NCI-H1694 treated with DMSO at 0.1 percent for 48 hours (cell line): ENCODE measurements around the gene TMEM167B.
"Not testable (repeated sequence)": the region's sequence is repeated elsewhere in the genome, so short reads cannot be mapped to it uniquely, and the experiment has no call there.

Experiments used
- DNase-seq: peaks from one replicate; lab custom pipeline; 2025; lab: John Stamatoyannopoulos, UW

The TMEM167B gene

GRCh38 chr1:109090196-109091077 lies at the start of gene TMEM167B:
Gene TMEM167B, plus strand, starts transcription at chr1:109090764. Its CDS starts 109 bp downstream, at chr1:109090873.
- DNase-seq: peak; percentile 83

DNA sequence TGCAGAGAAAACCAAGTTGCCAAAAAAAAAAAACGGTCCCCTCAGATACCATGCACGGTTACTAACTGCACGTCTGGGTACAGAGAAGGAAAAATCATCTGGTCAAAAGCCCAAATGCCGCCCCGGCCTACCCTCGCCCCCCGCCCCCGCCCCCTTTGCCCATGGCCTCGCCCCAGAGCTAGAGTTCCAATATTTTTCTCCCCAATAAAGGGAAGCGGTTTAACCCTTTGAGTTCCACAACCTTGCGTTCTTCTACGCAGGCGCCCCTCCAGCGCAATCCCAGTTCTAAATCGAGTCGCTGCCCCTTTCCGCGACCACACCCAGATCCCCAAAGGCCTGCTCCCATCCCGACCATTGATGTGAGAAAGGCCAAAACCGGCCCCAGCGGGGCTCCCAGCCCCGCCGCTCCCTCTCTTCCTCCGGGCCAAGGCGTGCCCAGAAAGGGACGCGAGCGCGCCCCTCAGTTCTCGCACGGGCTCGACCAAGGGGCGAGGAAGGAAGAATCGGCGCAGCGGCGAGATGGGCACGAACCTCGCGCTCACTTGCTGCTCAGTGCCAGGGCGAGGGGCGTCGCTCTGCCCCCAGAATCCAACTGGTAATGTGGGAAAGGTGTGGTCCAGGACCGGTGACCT lies 49.5 kb upstream of the TMEM167B start:
- DNase-seq: peak; percentile 60

DNA sequence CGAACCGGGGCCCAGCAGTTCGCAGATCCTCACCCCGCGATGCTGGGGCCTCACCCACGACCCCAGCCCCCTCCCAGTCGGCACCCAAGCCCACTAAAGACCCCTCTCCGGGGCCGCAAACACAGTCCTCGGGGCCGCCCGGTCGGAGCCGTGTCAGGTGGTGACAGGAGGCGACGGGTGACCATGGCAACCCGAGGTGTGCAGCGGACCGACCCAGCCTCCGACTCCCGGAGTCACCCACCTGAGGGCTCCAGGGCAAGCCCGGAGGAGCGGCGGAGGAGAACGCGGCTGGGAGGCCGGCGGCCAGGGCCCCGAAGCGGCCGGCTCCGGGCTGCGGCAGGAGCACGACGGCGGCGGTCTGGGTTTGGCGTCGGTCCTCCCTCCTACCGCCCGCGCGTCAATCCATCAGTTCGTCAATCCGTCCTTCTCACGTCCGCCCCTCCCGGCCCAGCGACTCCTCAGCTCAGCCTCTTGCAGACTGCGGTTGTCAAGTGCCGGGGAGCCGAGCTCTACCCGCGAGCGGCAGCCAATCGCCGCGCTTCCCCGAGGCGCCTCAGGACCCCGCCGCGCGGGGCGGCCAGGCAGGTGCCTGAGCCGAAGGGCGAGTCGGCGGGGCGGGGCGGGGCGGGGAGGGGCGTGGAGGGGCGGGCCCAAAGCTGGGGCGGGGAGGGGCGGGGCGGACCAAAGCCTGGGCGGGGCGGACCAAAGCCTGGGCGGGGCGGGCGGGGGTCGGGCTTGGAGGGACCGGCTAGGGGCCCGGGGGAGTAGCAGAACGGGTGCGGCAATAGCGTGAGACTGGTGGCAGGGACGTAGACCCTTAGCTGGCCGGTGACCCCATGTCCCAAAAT lies 48.7 kb upstream of the TMEM167B start, which contains the start of gene WDR47:
WDR47 (minus strand) TSS at position 482 of the 848 bp plus-strand sequence. CDS start 18,590 bp downstream, outside the sequence.
- peak; percentile 89 for DNase-seq

DNA sequence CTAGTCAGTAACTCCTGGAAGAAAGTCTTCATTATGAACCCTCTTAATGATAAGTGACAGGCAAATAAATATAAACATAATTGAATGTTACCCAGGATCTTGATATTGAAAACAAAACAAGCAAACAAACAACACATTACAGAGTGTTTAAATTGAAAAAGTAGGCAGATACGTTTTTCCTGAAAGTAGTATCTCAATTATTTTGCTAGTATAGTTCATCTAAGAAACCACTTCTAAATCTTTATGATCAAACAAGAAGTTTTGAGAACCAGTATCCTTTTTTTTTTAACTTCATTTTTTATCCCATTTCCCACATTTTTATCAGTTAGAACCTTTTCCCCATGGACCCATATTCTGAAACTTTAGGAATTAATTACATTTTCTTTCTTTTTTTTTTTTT lies 45.0 kb upstream of the TMEM167B start:
- no peak for DNase-seq

GRCh38 chr1:109046671-109047070 lies 43.9 kb upstream of the TMEM167B start:
- DNase-seq: no peak

DNA sequence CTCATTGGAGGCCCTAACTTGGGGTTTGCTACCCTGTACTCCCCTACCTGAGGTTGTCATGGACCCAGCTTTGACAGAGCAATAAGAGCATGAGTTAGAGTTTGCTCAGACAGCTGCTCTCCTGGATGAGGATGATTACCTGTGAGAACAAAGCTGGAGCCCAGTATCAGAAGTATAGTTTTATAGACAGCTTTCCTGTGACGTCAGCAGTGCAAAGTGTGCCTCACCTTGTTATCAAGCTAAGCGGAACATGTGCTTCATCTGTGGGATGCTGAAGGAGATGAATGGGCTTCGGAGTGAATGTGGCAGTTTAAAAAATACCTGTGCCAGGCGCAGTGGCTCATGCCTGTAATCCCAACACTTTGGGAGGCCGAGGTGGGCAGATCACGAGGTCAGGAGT lies 43.2 kb upstream of the TMEM167B start:
- DNase-seq: no peak

DNA sequence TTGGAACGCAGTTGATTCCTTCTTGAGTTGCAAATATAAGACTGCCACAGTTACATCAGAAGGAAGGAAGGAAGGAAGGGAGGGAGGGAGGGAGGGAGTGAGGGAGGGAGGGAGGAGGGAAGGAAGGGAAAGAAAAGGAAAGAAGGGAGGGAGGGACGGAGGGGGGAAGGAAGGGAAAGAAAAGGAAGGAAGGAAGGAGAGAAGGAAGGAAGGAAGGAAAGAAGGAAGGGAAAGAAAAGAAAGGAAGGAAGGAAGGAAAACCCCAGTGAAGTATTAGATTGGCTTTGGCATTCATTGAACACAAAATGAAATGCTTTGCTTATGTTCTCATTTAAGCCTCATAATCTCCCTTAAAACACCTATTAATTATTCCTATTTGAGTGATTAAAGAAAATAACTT lies 42.2 kb upstream of the TMEM167B start:
- no peak for DNase-seq

DNA sequence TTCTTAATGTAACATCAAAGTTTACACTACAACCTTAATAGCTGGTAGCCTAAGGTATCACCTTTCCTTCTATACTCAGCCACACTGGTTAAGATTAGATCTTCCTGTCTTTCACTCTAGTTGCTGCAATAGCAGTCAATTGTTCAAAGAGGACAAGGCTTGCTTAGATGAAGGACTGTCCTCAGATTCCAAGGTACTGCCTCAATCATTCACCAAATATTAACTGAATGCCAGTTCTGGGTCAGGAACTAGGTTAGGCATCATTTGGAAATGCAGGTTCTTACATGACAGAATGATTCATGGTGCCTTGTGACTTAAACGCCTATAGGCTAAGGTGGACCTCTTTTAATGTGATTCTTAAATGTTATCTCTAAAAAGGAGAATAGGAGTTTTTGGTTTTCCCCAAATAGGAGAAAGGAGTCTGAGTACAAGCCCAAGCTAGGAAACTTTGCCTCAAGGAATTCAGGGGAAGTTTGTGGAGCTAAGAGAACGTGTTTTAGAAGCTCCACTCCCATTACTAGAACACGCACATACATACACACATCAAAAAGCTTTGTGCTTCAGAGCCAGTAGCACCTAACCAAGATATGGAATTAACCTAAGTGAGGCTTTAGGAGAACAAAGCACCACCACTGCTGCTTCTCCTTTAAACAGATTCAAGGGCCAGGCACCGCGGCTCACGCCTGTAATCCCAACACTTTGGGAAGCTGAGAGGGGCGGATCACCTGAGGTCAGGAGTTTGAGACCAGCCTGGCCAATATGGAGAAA lies 40.2 kb upstream of the TMEM167B start:
- no peak for DNase-seq

GRCh38 chr1:109052145-109052544 lies 38.4 kb upstream of the TMEM167B start:
- DNase-seq: not testable (repeated sequence)

DNA sequence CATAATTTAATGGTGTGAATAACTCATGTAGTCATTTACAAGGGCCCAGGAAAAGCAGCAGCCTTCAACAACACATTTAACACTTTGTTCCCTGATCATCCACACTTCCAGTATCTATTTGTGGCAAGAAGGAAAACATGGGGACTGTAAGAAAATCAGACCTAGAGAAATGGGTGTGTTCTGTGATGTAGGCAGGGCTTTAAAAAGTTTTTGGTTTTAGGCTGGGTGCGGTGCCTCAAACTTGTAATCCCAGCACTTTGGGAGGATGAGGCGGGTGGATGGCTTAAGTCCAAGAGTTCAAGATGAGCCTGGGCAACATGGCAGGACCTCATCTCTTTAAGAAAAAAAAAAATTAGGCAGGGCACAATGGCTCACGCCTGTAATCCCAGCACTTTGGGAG lies 34.5 kb upstream of the TMEM167B start:
- DNase-seq: no peak

DNA sequence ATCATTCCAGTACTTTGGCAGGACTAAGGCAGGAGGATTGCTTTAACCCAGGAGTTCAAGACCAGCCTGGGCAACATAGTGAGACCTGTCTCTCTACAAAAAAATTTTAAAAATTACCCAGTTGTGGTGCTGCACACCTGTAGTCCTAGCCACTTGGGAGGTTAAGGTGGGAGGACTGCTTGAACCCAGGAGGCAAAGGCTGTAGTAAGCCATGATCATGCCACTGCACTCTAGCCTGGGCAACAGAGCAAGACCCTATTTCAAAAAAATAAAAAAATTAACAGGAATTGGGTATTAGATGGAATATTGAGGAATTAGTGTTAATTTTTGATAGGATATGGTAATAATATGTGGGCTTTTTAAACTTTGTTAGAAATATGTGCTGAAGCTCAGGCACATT lies 31.5 kb upstream of the TMEM167B start:
- no peak for DNase-seq

- DNase-seq: no peak
These were observed 29.9 kb upstream of the TMEM167B start for GRCh38 chr1:109060707-109061106.

- no peak for DNase-seq
These were observed 29.4 kb upstream of the TMEM167B start for GRCh38 chr1:109061183-109061582.

- DNase-seq: no peak
These were observed 25.4 kb upstream of the TMEM167B start for GRCh38 chr1:109065137-109065536.

GRCh38 chr1:109067883-109068282 lies 22.7 kb upstream of the TMEM167B start:
- no peak for DNase-seq

GRCh38 chr1:109069294-109069693 lies 21.3 kb upstream of the TMEM167B start:
- DNase-seq: no peak

DNA sequence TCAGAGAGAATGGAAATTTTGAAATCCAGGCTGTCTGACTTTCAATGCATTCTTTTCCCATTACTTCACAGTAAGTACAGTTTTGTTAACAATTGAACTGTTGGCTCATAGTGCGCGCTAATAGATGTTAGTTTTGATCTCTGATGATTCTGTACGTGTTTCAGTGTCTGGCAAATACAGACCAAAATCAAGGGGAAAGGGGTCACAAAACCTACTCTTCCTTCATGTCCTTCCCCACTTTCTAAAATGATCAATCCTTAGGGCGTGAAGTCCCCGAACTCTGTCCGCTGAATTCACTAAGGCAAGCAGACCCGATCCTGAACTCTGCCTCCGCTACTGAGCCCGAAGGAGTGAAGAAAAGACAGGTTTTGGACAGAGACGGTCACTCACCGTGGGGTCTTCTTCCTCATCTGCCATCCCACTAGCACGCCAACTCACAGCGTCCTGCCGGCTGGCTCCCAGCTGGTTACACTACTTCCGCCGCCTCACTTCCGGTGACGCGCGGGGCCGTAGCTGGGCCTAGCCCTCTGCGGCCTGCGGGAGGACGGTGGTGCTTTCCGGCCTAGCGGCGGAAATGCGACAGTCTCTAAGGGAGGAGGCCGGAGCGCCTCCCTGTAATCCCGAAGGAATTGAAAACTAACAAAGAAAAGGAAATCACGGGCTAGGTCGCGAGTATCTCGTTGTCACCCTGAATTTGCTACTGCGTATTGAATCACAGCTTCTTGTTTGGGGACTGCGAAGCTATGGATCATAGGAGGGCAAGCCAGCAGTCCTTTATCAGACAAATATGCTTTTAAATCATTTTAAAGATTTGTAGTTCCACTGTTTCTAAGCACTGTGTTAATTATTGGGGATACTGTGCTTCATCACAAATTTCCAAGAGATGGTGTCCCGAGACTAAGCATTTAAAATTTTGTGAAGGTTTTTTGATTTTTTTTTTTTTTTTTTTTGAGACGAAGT lies 14.8 kb upstream of the TMEM167B start, which contains the start of gene TAF13:
TAF13 (minus strand) TSS at position 473 of the 960 bp plus-strand sequence; CDS start at position 417, 56 bp downstream.
- peak; percentile 93 for DNase-seq

GRCh38 chr1:109078317-109078716 lies 12.2 kb upstream of the TMEM167B start:
- no peak for DNase-seq

- DNase-seq: no peak
These were observed 11.3 kb upstream of the TMEM167B start for GRCh38 chr1:109079240-109079622.

GRCh38 chr1:109080441-109081082 lies 10.0 kb upstream of the TMEM167B start:
- DNase-seq: no peak
